Stomach (tissue), 4 donors: ENCODE results near the gene IFNA13.

Experiments
- POLR2A ChIP-seq, 4 donors: fragments of 450-650 bp; IDR thresholded peaks; one replicate each; pipeline ENCODE4 v1.6.1; 2016; ENCODE audit warnings: antibody characterized with exemption in 4 of 4, control low read depth in 2 of 4, mild to moderate bottlenecking in 1 of 4, moderate library complexity in 1 of 4
- POLR2AphosphoS5 ChIP-seq, 3 donors: sonication (generic); formaldehyde crosslinking; IDR thresholded peaks; one replicate each; pipeline ENCODE4 v1.6.1; 2016; ENCODE audit warnings: antibody characterized with exemption in 3 of 3
- TF ChIP-seq, protein P1 (sequence below), 7 experiments: fragments of 450-650 bp in 4 of 7; fragments of 200-600 bp in 3 of 7; sonication (generic) in 3 of 7; IDR thresholded peaks; one replicate each; pipeline ENCODE4 v1.5.1; 2016 to 2019; ENCODE audit warnings: antibody characterized with exemption in 7 of 7, control low read depth in 2 of 7, mild to moderate bottlenecking in 1 of 7

DNA sequence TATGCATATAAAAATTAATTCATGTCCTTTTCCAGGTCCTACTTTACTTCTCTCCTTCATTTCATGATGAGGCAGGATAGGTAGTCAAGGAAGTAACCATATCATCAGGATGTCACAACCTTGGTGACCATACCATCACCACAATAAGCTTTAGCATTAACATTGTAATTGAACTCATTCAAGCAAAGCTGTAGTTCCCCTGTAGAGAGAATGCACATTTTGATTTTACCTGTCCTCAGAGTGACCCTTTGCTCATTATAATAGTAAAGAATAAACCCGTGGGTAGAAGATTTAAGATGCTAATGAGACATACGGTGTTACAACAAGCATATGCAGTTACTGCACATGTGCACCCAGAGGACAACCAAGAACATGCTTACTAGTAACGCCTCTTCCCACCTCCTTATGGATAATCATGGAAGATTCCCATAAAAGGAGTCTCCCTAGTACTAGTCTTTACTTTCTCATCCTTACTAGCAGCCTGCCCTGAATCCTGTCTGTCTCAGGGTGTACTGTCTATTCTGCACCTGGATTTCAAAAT is 19.4 kb downstream of the IFNA13 start:
- TF ChIP-seq, protein P1, sequence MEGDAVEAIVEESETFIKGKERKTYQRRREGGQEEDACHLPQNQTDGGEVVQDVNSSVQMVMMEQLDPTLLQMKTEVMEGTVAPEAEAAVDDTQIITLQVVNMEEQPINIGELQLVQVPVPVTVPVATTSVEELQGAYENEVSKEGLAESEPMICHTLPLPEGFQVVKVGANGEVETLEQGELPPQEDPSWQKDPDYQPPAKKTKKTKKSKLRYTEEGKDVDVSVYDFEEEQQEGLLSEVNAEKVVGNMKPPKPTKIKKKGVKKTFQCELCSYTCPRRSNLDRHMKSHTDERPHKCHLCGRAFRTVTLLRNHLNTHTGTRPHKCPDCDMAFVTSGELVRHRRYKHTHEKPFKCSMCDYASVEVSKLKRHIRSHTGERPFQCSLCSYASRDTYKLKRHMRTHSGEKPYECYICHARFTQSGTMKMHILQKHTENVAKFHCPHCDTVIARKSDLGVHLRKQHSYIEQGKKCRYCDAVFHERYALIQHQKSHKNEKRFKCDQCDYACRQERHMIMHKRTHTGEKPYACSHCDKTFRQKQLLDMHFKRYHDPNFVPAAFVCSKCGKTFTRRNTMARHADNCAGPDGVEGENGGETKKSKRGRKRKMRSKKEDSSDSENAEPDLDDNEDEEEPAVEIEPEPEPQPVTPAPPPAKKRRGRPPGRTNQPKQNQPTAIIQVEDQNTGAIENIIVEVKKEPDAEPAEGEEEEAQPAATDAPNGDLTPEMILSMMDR (IDR thresholded peaks at IDR 0.05): no peak
- no peak for TF ChIP-seq POLR2AphosphoS5 (IDR thresholded peaks at IDR 0.05)
- TF ChIP-seq POLR2A (IDR thresholded peaks at IDR 0.05): no peak
